Loucy (cell line): Measurements from ENCODE around the gene TMCC3.

Experiments used
- EZH2phosphoT487 ChIP-seq: fragments of 200-600 bp; IDR thresholded peaks from 2 replicates; pipeline ENCODE4 v1.6.1; 2018; ENCODE audit warnings: antibody characterized with exemption, mild to moderate bottlenecking, moderate library complexity, borderline replicate concordance
- TF ChIP-seq, protein P1 (sequence below): fragments of 200-600 bp; sonication (generic); conservative IDR thresholded peaks from 2 replicates; pipeline ENCODE4 v1.5.1; 2014; ENCODE audit warnings: mild to moderate bottlenecking, antibody characterized with exemption, low read length

- TF ChIP-seq, protein P1, sequence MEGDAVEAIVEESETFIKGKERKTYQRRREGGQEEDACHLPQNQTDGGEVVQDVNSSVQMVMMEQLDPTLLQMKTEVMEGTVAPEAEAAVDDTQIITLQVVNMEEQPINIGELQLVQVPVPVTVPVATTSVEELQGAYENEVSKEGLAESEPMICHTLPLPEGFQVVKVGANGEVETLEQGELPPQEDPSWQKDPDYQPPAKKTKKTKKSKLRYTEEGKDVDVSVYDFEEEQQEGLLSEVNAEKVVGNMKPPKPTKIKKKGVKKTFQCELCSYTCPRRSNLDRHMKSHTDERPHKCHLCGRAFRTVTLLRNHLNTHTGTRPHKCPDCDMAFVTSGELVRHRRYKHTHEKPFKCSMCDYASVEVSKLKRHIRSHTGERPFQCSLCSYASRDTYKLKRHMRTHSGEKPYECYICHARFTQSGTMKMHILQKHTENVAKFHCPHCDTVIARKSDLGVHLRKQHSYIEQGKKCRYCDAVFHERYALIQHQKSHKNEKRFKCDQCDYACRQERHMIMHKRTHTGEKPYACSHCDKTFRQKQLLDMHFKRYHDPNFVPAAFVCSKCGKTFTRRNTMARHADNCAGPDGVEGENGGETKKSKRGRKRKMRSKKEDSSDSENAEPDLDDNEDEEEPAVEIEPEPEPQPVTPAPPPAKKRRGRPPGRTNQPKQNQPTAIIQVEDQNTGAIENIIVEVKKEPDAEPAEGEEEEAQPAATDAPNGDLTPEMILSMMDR, result no peak
- TF ChIP-seq EZH2phosphoT487, result no peak
Measured at GRCh38 chr12:94638521-94638920, 11.8 kb downstream of the TMCC3 start.
